A549 (cell line): ENCODE results near the gene SUSD5. TPM values are rescaled to one million over a fixed set of nuclear protein-coding genes. Genes with fewer than 3 reads are reported as not detected.

ENCODE experiments used
- ATAC-seq, 2 experiments: fragments of 200-7000 bp in 1 of 2; fragments of >200 bp in 1 of 2; cut with Nextera tagmentation in 1 of 2; cut with Tn5 transposase in 1 of 2; 3 replicates each; pipeline versions ENCODE4 v1.8.0 to v1.9.1; 2018 to 2020; ENCODE audit warnings: mild to moderate bottlenecking in 1 of 2, moderate library complexity in 1 of 2
- CTCF ChIA-PET: fragments of 300-600 bp; sonication (Branson Sonifier 250); formaldehyde crosslinking; extraction: SDS; loops from one replicate; lab custom pipeline; 2021; ENCODE audit warnings: antibody characterized with exemption, inconsistent platforms; lab: Yijun Ruan, JAX
- POLR2A ChIA-PET: fragments of 350-600 bp; formaldehyde crosslinking; extraction: SDS; loops from one replicate; lab custom pipeline; 2021; ENCODE audit warnings: antibody characterized with exemption, inconsistent platforms; lab: Yijun Ruan, JAX
- DNase-seq, 2 experiments: peaks; one replicate each; pipeline versions ENCODE4 v3.0.0 to v3.0.0-alpha.2; 2011 to 2016; ENCODE audit warnings: low read depth in 1 of 2, low spot score in 1 of 2
- FAIRE-seq: peaks from 2 replicates; lab custom pipeline; 2011; peaks lifted over from hg19 to GRCh38; lab: Jason Lieb, UNC
- H3K27ac ChIP-seq, 2 experiments: fragments of >200 bp; sonication (Bioruptor Twin); formaldehyde crosslinking; 3 replicates each; pipeline ENCODE4 v1.5.1; 2016 to 2017
- H3K4me1 ChIP-seq: fragments of >200 bp; sonication (Bioruptor Twin); formaldehyde crosslinking; 3 replicates; pipeline ENCODE4 v1.6.1; 2016
- H3K4me2 ChIP-seq: fragments of >200 bp; sonication (Bioruptor Twin); formaldehyde crosslinking; 3 replicates; pipeline ENCODE4 v1.6.1; 2016
- H3K4me3 ChIP-seq: fragments of >200 bp; sonication (Bioruptor Twin); formaldehyde crosslinking; 3 replicates; pipeline ENCODE4 v1.5.1; 2016
- H3K9me3 ChIP-seq: fragments of >200 bp; sonication (Bioruptor Twin); formaldehyde crosslinking; 3 replicates; pipeline ENCODE4 v1.6.1; 2016
- BCL3 ChIP-seq: fragments of >200 bp; sonication (Bioruptor Twin); formaldehyde crosslinking; IDR thresholded peaks from 3 replicates; pipeline ENCODE4 v1.6.1; 2016
- CBX8 ChIP-seq: fragments of 200-600 bp; sonication (generic); IDR thresholded peaks from 2 replicates; pipeline ENCODE4 v1.6.1; 2016
- CTCF ChIP-seq: fragments of >200 bp; sonication (Bioruptor Twin); formaldehyde crosslinking; IDR thresholded peaks from 3 replicates; pipeline ENCODE4 v1.5.1; 2016
- EHF ChIP-seq: fragments of 250-450 bp; sonication (Bioruptor Pico); IDR thresholded peaks from 2 replicates; pipeline ENCODE4 v1.5.0; 2020; ENCODE audit warnings: mild to moderate bottlenecking
- FOSB ChIP-seq: fragments of 250-450 bp; sonication (Bioruptor Pico); IDR thresholded peaks from 2 replicates; pipeline ENCODE4 v1.5.0; 2020; ENCODE audit warnings: mild to moderate bottlenecking, moderate library complexity
- JUNB ChIP-seq: fragments of >200 bp; sonication (Bioruptor Twin); formaldehyde crosslinking; IDR thresholded peaks from 2 replicates; pipeline ENCODE4 v1.6.1; 2016
- KDM5A ChIP-seq: fragments of 200-600 bp; sonication (generic); IDR thresholded peaks from 2 replicates; pipeline ENCODE4 v1.6.1; 2016; ENCODE audit warnings: antibody characterized with exemption, mild to moderate bottlenecking
- MAX ChIP-seq: IDR thresholded peaks from 2 replicates; pipeline ENCODE4 v1.6.1; 2012
- NFE2L2 ChIP-seq: fragments of 150-350 bp; conservative IDR thresholded peaks from 2 replicates; pipeline ENCODE4 v1.6.1; 2014; ENCODE audit warnings: low read length
- NR3C1 ChIP-seq: fragments of >200 bp; sonication (Bioruptor Twin); formaldehyde crosslinking; IDR thresholded peaks from 3 replicates; pipeline ENCODE4 v1.6.1; 2017
- PBX3 ChIP-seq: IDR thresholded peaks from 2 replicates; pipeline ENCODE4 v1.6.1; 2012
- POLR2A ChIP-seq: IDR thresholded peaks from 2 replicates; pipeline ENCODE4 v1.6.1; 2012; ENCODE audit warnings: mild to moderate bottlenecking, low read length
- RCOR1 ChIP-seq: fragments of 150-350 bp; IDR thresholded peaks from 2 replicates; pipeline ENCODE4 v1.6.1; 2014; ENCODE audit warnings: antibody characterized with exemption, low read length, low read depth
- RFX5 ChIP-seq: fragments of 450-650 bp; IDR thresholded peaks from 2 replicates; pipeline ENCODE4 v1.7.1; 2014; ENCODE audit warnings: antibody characterized with exemption, mild to moderate bottlenecking, moderate library complexity
- SMC3 ChIP-seq: fragments of >200 bp; sonication (Bioruptor Twin); formaldehyde crosslinking; IDR thresholded peaks from 3 replicates; pipeline ENCODE4 v1.6.1; 2018; ENCODE audit warnings: inconsistent platforms
- TFCP2L1 ChIP-seq: fragments of 250-450 bp; sonication (Bioruptor Pico); IDR thresholded peaks from 2 replicates; pipeline ENCODE4 v1.5.0; 2021; ENCODE audit warnings: mild to moderate bottlenecking
- ZSCAN20 ChIP-seq: fragments of 250-450 bp; sonication (Bioruptor Pico); IDR thresholded peaks from 2 replicates; pipeline ENCODE4 v1.8.0; 2022; ENCODE audit warnings: mild to moderate bottlenecking, moderate library complexity
- WGBS: methylation state at CpG from one replicate; pipeline ENCODE4 v1.1.6; 2017; ENCODE audit errors: missing lambda C conversion rate; 5-methylcytosine and 5-hydroxymethylcytosine counted together
- polyA plus RNA-seq, 4 experiments: library from polyadenylated mRNA; depleted of rRNA in 3 of 4; stranded (reverse); fragments of >200 nt; fragmentation: RNase III in 1 of 4; extraction: RNeasy Plus Mini Kit Qiagen cat#74134 plus additional on column Dnase treatment in 1 of 4; gene quantifications; 2 replicates in 3 of 4; 3 replicates in 1 of 4; pipeline ENCODE4 v1.2.3, GENCODE V29; 2011 to 2017
- TF ChIP-seq, protein P1 (sequence below): IDR thresholded peaks from 2 replicates; pipeline ENCODE4 v1.6.1; 2012; ENCODE audit warnings: low read depth, borderline replicate concordance
- TF ChIP-seq, protein P2 (sequence below): fragments of >200 bp; sonication (Bioruptor Twin); formaldehyde crosslinking; IDR thresholded peaks from 2 replicates; pipeline ENCODE4 v1.6.1; 2016

Gene SUSD5
- polyA plus RNA-seq, 2 of the 4 experiments (the other 2 are of a cell fraction), result 0.63 to 1.7 TPM

GRCh38 chr3:33152363-33153360 lies 65.9 kb downstream of the SUSD5 start:
- H3K4me3 ChIP-seq, result no peak overlapping the region
- H3K4me1 ChIP-seq, result no peaks in the 10 kb centered on the region
- POLR2A ChIA-PET, result no interaction called here
- WGBS, result 71% methylated on average over 17 of the region's 19 CpGs
- no peak overlapping the region for H3K27ac ChIP-seq
- no peak overlapping the region for H3K4me2 ChIP-seq
- DNase-seq, result no peak
- TF ChIP-seq EHF (CRISPR knock-in tag) (no peak), FOSB (CRISPR knock-in tag) (no peak), TFCP2L1 (CRISPR knock-in tag) (no peak), SMC3 (no peak), POLR2A (no peak), CBX8 (no peak), MAX (no peak), BCL3 (no peak), ZSCAN20 (CRISPR knock-in tag) (no peak), NR3C1 (no peak), KDM5A (no peak), JUNB (no peak), RFX5 (no peak), NFE2L2 (no peak), CTCF (no peak), RCOR1 (no peak), PBX3 (no peak)
- TF ChIP-seq, protein P1, sequence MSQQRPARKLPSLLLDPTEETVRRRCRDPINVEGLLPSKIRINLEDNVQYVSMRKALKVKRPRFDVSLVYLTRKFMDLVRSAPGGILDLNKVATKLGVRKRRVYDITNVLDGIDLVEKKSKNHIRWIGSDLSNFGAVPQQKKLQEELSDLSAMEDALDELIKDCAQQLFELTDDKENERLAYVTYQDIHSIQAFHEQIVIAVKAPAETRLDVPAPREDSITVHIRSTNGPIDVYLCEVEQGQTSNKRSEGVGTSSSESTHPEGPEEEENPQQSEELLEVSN, result no peak
- TF ChIP-seq, protein P2, sequence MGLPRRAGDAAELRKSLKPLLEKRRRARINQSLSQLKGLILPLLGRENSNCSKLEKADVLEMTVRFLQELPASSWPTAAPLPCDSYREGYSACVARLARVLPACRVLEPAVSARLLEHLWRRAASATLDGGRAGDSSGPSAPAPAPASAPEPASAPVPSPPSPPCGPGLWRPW, result no peak
- TF ChIP-seq, all 56 proteins: peak for 0
- FAIRE-seq (no peak), ATAC-seq (peak; percentile 25 to 44; a peak in 3 of 6 replicates)
- CTCF ChIA-PET, result interaction anchor here (0.9 kb wide), 1 partner anchor 23 kb away, joined by 3 read pairs; no protein-coding TSS in a partner anchor
- H3K9me3 ChIP-seq, result no peaks in the 10 kb centered on the region

DNA sequence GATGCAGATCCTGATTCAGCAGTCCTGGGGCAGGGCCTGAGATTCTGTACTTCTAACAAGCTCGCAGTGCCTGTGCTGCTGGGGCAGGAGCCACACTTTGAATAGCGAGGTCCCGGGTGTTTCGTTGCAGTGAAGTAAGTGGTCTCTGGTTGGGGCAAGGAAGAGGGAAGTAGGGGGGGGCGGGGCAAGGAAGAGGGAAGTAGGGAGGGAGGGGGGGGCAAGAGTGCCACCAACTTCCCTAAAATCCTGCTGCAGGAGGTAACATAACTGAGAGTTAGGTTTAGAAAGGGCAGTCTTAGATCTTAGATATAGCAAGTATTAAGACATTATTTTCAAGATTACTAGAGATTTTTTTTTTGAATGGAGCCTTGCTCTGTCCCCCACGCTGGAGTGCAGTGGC lies 69.3 kb downstream of the SUSD5 start:
- ChIA-PET POLR2A (no interaction called here), CTCF (interaction anchor here (1.3 to 4.3 kb wide), 3 partner anchors 17 to 626 kb away, joined by 3 to 22 read pairs (median 4); no protein-coding TSS in a partner anchor)
- H3K4me3 ChIP-seq, result no peak overlapping the region
- ATAC-seq, result no peak
- no peaks in the 10 kb centered on the region for H3K4me1 ChIP-seq
- H3K27ac ChIP-seq, result no peak overlapping the region
- FAIRE-seq, result no peak
- no peak for DNase-seq
- no peaks in the 10 kb centered on the region for H3K9me3 ChIP-seq
- no peak for TF ChIP-seq ZSCAN20 (CRISPR knock-in tag)
- TF ChIP-seq KDM5A, result no peak
- no peak overlapping the region for H3K4me2 ChIP-seq
- 100% methylated on average over 2 of the region's 6 CpGs for WGBS
